ENCODE measurements around the gene CYCS. TPM values are rescaled to one million over a fixed set of nuclear protein-coding genes. Genes with fewer than 3 reads are reported as not detected.

The CYCS gene
- total RNA-seq, 4 donors from 2014 or later: 97.9 to 186 (median 109) TPM

- no peaks in the 10 kb centered on the region for H3K36me3 ChIP-seq
- no peak for DNase-seq
- intact Hi-C loops (cut with DNase I; ENCODE audit: low total_unique reads) (no loop called here), in situ Hi-C loops (cut with MboI; ENCODE audit: low sequenced_read_pairs in 4 of 4) (no loop called here)
- no peak for TF ChIP-seq CTCF (IDR thresholded peaks at IDR 0.05 in 4 of 5, conservative IDR thresholded peaks at IDR 0.05 in 1 of 5)
- no peaks in the 10 kb centered on the region for H3K4me1 ChIP-seq
- no peak overlapping the region for H3K27ac ChIP-seq
- H3K9me3 ChIP-seq: no peaks in the 10 kb centered on the region
- no peak for ATAC-seq
- no peaks in the 10 kb centered on the region for H3K27me3 ChIP-seq
- no peak overlapping the region for H3K4me3 ChIP-seq
Observed at GRCh38 chr7:25105911-25106310, 19.1 kb downstream of the CYCS start.

- H3K27ac ChIP-seq: no peak overlapping the region
- no peak for ATAC-seq
- no peak overlapping the region for H3K4me3 ChIP-seq
- in situ Hi-C loops (cut with MboI; ENCODE audit: low sequenced_read_pairs in 4 of 4) (no loop called here), intact Hi-C loops (cut with DNase I; ENCODE audit: low total_unique reads) (no loop called here)
- TF ChIP-seq POLR2A (IDR thresholded peaks at IDR 0.05) (no peak), CTCF (IDR thresholded peaks at IDR 0.05 in 4 of 5, conservative IDR thresholded peaks at IDR 0.05 in 1 of 5) (no peak)
- H3K36me3 ChIP-seq: no peaks in the 10 kb centered on the region
- no peaks in the 10 kb centered on the region for H3K9me3 ChIP-seq
- no peaks in the 10 kb centered on the region for H3K27me3 ChIP-seq
- DNase-seq: no peak
- H3K4me1 ChIP-seq: no peaks in the 10 kb centered on the region
Observed at GRCh38 chr7:25103773-25104172, 21.3 kb downstream of the CYCS start.

- ATAC-seq: no peak
- DNase-seq: no peak
- Histone ChIP-seq H3K36me3 (no peaks in the 10 kb centered on the region), H3K4me1 (no peaks in the 10 kb centered on the region), H3K27ac (no peak overlapping the region), H3K27me3 (no peaks in the 10 kb centered on the region), H3K4me3 (no peak overlapping the region), H3K9me3 (no peaks in the 10 kb centered on the region)
- in situ Hi-C loops (cut with MboI; ENCODE audit: low sequenced_read_pairs in 4 of 4) (no loop called here), intact Hi-C loops (cut with DNase I; ENCODE audit: low total_unique reads) (no loop called here)
- TF ChIP-seq POLR2A (IDR thresholded peaks at IDR 0.05) (no peak), CTCF (IDR thresholded peaks at IDR 0.05 in 4 of 5, conservative IDR thresholded peaks at IDR 0.05 in 1 of 5) (no peak)
Observed at GRCh38 chr7:25101817-25102216, 23.2 kb downstream of the CYCS start.

- DNase-seq: peak; percentile 20 to 30
- Histone ChIP-seq H3K4me1 (peaks cover 0 to 4% of the 10 kb centered on the region in 2 donors), H3K4me3 (no peak overlapping the region), H3K36me3 (no peaks in the 10 kb centered on the region), H3K9me3 (no peaks in the 10 kb centered on the region), H3K27me3 (no peaks in the 10 kb centered on the region), H3K27ac (no peak overlapping the region)
- in situ Hi-C loops (cut with MboI; ENCODE audit: low sequenced_read_pairs in 4 of 4): no loop called here
- peak; percentile 59 to 63 for ATAC-seq
- intact Hi-C loops (cut with DNase I; ENCODE audit: low total_unique reads): loop anchor here (10.0 kb wide), 1 partner anchor 524 kb away; the partner anchor contains the start of gene PALS2
- TF ChIP-seq POLR2A (IDR thresholded peaks at IDR 0.05): no peak
- TF ChIP-seq CTCF (IDR thresholded peaks at IDR 0.05 in 4 of 5, conservative IDR thresholded peaks at IDR 0.05 in 1 of 5): peak; percentile 48 to 84 (median 52)
Observed at GRCh38 chr7:25098096-25099046, 26.7 kb downstream of the CYCS start.

Data from gastrocnemius medialis (tissue), 4 donors.